Medulla oblongata (tissue), 1 donor: ENCODE measurements around the gene TEX261.
A peak's percentile ranks its signal among the peaks of the same experiment; 100 is the strongest.

Experiments
- DNase-seq: peaks from one replicate; pipeline ENCODE4 v3.0.0-alpha.2; 2015; ENCODE audit errors: extremely low spot score

TEX261 gene

GRCh38 chr2:70981866-70982810 is 12.5 kb downstream of the TEX261 start:
- DNase-seq, result no peak

- no peak for DNase-seq
Observed at GRCh38 chr2:70981421-70981820, 13.3 kb downstream of the TEX261 start.

GRCh38 chr2:70979626-70980025 is 15.0 kb downstream of the TEX261 start:
- no peak for DNase-seq

DNA sequence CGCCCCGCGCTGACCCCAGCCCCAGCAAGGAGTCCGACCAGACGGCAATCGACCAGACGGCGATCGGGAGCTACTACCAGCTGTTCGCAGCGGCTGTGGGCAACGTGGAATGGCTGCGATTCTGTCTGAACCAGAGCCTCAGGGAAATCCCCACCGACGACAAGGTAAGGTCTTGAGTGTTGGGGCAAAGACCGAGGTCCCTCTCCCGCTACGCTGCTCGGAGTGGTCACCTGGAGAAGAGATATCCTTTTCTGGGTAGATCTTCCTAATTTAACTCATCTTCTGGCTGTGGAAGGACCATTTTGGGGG is 15.5 kb downstream of the TEX261 start:
- DNase-seq, result no peak

GRCh38 chr2:70978341-70979179 is 16.1 kb downstream of the TEX261 start, which contains the start of gene ANKRD53:
Gene ANKRD53 (plus strand): TSS chr2:70978630. CDS start chr2:70978646, 16 bp downstream.
- DNase-seq, result no peak

DNA sequence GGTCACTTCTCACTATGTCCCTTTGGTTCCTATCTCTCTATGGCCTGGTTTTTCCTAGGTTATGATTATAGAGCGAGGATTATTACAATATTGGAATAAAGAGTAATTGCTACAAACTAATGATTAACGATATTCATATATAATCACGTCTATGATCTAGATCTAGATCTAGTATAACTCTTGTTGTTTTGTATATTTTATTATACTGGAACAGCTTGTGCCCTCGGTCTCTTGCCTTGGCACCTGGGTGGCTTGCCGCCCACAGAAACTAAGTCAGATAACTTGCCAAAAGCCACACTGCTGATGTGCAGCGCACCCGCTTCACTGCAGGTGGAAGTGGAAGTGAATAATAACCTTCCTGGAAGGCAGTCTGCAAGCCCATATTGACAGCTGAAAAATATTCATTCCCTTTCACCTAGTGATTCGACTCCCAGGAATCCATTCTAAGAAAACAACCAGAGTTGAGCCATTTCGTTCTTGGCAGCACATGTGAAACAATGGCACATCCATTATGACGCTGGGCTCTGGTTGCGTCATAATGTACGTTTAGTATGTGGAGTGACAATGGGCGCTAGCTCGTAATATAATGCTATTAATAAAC is 17.0 kb downstream of the TEX261 start:
- DNase-seq, result no peak

DNA sequence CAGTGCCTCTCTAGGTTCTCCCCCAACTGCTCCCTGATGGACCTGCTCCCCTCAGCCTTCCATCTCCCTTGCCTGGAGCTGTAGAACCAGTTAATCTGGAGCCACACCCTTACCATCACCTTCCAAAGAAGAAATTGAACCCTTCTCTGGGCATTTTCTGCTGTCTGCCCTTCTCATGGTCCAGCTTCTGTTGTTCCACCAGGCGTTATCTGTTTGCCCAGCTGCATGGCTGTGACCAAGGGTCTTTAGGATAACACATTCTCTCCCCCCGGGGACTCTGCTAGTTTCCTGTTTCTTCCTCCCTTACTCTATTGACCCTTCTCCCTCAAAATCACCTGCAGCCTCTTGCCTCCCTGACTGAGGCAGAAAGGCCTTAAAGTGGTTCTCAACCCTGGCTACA is 19.4 kb downstream of the TEX261 start:
- DNase-seq, result no peak

GRCh38 chr2:70974592-70974991 is 20.1 kb downstream of the TEX261 start:
- DNase-seq, result no peak

- no peak for DNase-seq
Observed at GRCh38 chr2:70967189-70967588, 27.5 kb downstream of the TEX261 start.

GRCh38 chr2:70966681-70967080 is 28.0 kb downstream of the TEX261 start:
- no peak for DNase-seq

- DNase-seq, result no peak
Observed at GRCh38 chr2:70965506-70965905, 29.2 kb downstream of the TEX261 start.

- DNase-seq, result peak; percentile 71
Observed at GRCh38 chr2:70964596-70965386, 29.9 kb downstream of the TEX261 start.

- no peak for DNase-seq
Observed at GRCh38 chr2:70964133-70964532, 30.5 kb downstream of the TEX261 start.

GRCh38 chr2:70962885-70963878 is 31.5 kb downstream of the TEX261 start:
- no peak for DNase-seq

DNA sequence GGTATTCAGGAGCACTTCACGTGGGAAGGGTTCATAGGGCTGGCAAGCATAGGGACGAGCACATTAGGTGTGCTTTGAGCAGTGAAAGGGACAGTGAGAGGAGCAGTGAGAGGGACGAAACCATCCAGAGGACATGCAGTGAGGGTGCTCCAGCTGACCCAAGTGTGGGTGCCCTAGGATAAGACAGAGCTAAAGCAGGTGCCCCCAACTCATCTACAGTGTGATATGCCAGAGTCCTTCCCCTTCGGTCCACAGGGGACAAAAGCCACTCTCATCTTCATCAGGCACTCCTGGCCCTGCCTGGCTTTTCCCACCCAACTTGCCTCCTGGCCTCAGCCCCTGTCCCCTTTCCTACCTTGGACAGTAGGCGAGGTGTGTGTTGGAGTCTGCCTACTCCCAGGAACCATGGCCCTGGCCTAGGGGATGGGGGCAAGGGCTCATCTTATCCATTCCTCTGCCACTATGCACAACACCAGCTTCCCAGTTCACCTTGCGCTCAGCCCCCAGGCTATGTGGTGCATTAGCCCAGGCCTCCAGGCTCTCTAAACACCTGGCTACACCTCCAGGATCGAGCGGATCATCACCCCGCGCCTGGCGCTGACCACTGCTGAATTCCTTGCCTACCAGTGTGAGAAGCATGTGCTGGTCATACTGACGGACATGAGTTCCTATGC is 32.3 kb downstream of the TEX261 start:
- DNase-seq, result no peak

DNA sequence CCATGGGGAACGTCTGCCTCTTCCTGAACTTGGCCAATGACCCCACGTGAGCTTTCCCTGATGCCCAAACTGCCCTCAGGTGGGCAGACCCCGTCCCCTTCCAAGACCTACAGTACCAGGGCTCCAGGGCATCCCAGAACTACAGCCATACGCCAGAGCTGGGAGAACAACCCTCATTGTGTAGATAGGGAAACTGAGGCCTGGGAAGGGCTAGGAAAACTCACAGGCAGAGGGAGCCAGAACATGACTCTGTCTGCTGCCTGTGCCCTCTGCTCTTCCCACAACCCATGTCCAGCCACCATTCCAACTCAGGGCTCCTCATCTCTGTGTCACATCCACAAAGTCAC is 33.1 kb downstream of the TEX261 start:
- DNase-seq, result no peak

GRCh38 chr2:70960833-70961647 is 33.6 kb downstream of the TEX261 start:
- no peak for DNase-seq

DNA sequence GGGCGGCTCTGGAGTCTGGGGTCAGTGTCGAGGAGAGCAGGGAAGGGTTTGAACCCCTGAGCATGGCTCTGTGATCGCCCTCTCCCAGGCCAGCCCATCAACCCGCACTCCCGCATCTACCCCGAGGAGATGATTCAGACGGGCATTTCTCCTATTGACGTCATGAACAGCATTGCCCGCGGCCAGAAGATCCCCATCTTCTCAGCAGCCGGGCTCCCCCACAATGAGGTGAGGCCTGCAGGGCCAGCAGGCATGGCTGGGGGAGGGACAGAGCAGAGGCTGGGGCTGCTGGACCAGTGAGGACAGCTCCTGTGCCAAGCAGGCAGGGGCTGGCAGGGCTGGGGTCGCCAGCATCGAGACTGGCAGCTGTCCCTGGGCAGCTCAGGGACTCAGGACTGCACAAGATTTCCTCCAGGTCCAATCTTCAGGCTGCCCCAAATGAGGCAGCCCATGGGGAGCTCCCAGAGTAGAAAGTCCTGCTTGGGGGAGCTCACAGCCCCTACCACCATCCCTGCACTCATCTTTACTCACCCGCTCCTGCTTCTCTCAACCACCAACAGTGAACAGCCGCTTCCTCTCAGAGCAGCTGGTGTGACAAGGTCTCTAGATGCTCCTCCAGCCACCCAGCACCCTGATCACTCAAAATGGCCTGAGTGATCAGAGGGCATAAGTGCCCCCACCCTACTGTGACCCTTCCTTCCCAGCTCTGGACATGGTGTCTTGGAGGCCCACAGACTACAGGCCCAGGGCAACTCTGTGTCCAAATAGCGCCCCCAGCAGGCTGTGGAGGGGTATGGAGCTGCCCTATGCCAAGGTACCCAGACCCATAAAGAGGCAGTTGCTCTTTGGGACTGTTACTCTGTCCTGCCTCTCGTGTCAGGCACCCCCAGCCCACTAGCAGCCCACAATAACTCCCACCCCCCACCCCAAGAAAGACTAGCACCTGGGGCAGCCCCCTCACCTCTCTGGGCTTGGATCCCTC is 34.5 kb downstream of the TEX261 start:
- DNase-seq, result no peak
